Chondrocyte (in vitro differentiated cells): ENCODE measurements around the gene NAALADL2. TPM values are rescaled to one million over a fixed set of nuclear protein-coding genes. Genes with fewer than 3 reads are reported as not detected.

Source experiments
- DNase-seq: peaks from one replicate; pipeline ENCODE4 v3.0.0; 2021; ENCODE audit warnings: mixed read lengths, low spot score
- H3K27ac Mint-ChIP-seq: one replicate; pipeline ENCODE4 v1.8.0; 2021; ENCODE audit warnings: mild to moderate bottlenecking, moderate library complexity, mixed read lengths; ENCODE audit not compliant: unreplicated experiment
- H3K27me3 Mint-ChIP-seq: 2 replicates; pipeline ENCODE4 v1.8.0; 2021; ENCODE audit warnings: low read depth, mixed read lengths
- H3K36me3 Mint-ChIP-seq: 2 replicates; pipeline ENCODE4 v1.8.0; 2021; ENCODE audit warnings: low read depth, mixed read lengths
- H3K4me1 Mint-ChIP-seq: 2 replicates; pipeline ENCODE4 v1.8.0; 2021; ENCODE audit warnings: low read depth, mild to moderate bottlenecking, mixed read lengths
- H3K4me3 Mint-ChIP-seq: one replicate; pipeline ENCODE4 v1.8.0; 2021; ENCODE audit warnings: mild to moderate bottlenecking, moderate library complexity, mixed read lengths; ENCODE audit not compliant: unreplicated experiment
- H3K9me3 Mint-ChIP-seq: 2 replicates; pipeline ENCODE4 v1.8.0; 2021; ENCODE audit warnings: low read depth, mixed read lengths
- CTCF ChIP-seq: fragments of 200-600 bp; sonication (generic); IDR thresholded peaks from 2 replicates; pipeline ENCODE4 v1.5.0; 2021; ENCODE audit warnings: antibody characterized with exemption, mild to moderate bottlenecking, moderate library complexity
- total RNA-seq: library from RNA; stranded (reverse); gene quantifications from 3 replicates; pipeline ENCODE4 v1.2.1, GENCODE V29; 2021

The NAALADL2 gene
- total RNA-seq, 1 donor from 2014 or later = 8.0 TPM

- Mint-ChIP-seq H3K4me1 (no peaks in the 10 kb centered on the region), H3K27ac (no peak overlapping the region), H3K9me3 (peaks cover 3% of the 10 kb centered on the region), H3K4me3 (no peak overlapping the region), H3K36me3 (no peaks in the 10 kb centered on the region), H3K27me3 (no peaks in the 10 kb centered on the region)
- TF ChIP-seq CTCF = no peak
- DNase-seq = no peak
Observed at GRCh38 chr3:175729466-175729865, 870.3 kb downstream of the NAALADL2 start.

- Mint-ChIP-seq H3K4me1 (no peaks in the 10 kb centered on the region), H3K4me3 (no peak overlapping the region), H3K36me3 (no peaks in the 10 kb centered on the region), H3K27ac (no peak overlapping the region), H3K27me3 (no peaks in the 10 kb centered on the region), H3K9me3 (peaks cover 11% of the 10 kb centered on the region)
- no peak for DNase-seq
- TF ChIP-seq CTCF = no peak
Observed at GRCh38 chr3:175731543-175731942, 872.4 kb downstream of the NAALADL2 start.

GRCh38 chr3:175732017-175732416 lies 872.9 kb downstream of the NAALADL2 start:
- no peaks in the 10 kb centered on the region for H3K27me3 Mint-ChIP-seq
- peaks cover 11% of the 10 kb centered on the region for H3K9me3 Mint-ChIP-seq
- no peak overlapping the region for H3K27ac Mint-ChIP-seq
- H3K4me1 Mint-ChIP-seq = no peaks in the 10 kb centered on the region
- no peak for DNase-seq
- no peak overlapping the region for H3K4me3 Mint-ChIP-seq
- TF ChIP-seq CTCF = no peak
- H3K36me3 Mint-ChIP-seq = no peaks in the 10 kb centered on the region

- TF ChIP-seq CTCF = no peak
- H3K27ac Mint-ChIP-seq = no peak overlapping the region
- no peaks in the 10 kb centered on the region for H3K4me1 Mint-ChIP-seq
- H3K36me3 Mint-ChIP-seq = no peaks in the 10 kb centered on the region
- H3K9me3 Mint-ChIP-seq = peaks cover 11% of the 10 kb centered on the region
- H3K4me3 Mint-ChIP-seq = no peak overlapping the region
- no peak for DNase-seq
- H3K27me3 Mint-ChIP-seq = no peaks in the 10 kb centered on the region
Observed at GRCh38 chr3:175735866-175736265, 876.7 kb downstream of the NAALADL2 start.

- no peak overlapping the region for H3K27ac Mint-ChIP-seq
- no peaks in the 10 kb centered on the region for H3K36me3 Mint-ChIP-seq
- H3K4me3 Mint-ChIP-seq = no peak overlapping the region
- DNase-seq = no peak
- no peaks in the 10 kb centered on the region for H3K27me3 Mint-ChIP-seq
- peaks cover 16% of the 10 kb centered on the region for H3K9me3 Mint-ChIP-seq
- H3K4me1 Mint-ChIP-seq = no peaks in the 10 kb centered on the region
- TF ChIP-seq CTCF = no peak
Observed at GRCh38 chr3:175737646-175738572, 878.8 kb downstream of the NAALADL2 start.
